Thyroid gland (tissue), 4 donors: ENCODE data around the gene SORL1. TPM values are rescaled to one million over a fixed set of nuclear protein-coding genes. Genes with fewer than 3 reads are reported as not detected.

Experiments
- DNase-seq, 2 donors: peaks; one replicate each; pipeline ENCODE4 v3.0.0-alpha.2; 2019
- H3K27ac ChIP-seq, 3 donors: fragments of 200-600 bp; sonication (generic); 1 replicate in 2 of 3; 2 replicates in 1 of 3; pipeline ENCODE4 v1.5.1; 2016 to 2019; ENCODE audit warnings: mild to moderate bottlenecking in 1 of 3, moderate library complexity in 1 of 3
- H3K27me3 ChIP-seq: fragments of 200-600 bp; sonication (generic); one replicate; pipeline ENCODE4 v1.5.1; 2019
- H3K36me3 ChIP-seq, 2 donors: fragments of 200-600 bp; sonication (generic); one replicate each; pipeline ENCODE4 v1.5.1; 2016 to 2019
- H3K4me1 ChIP-seq, 2 donors: fragments of 200-600 bp; sonication (generic); one replicate each; pipeline ENCODE4 v1.5.1; 2017 to 2019
- H3K4me3 ChIP-seq, 3 donors: fragments of 200-600 bp; sonication (generic); replicated peaks in 1 of 3; 1 replicate in 2 of 3; 2 replicates in 1 of 3; pipeline ENCODE4 v1.5.1; 2016; ENCODE audit warnings: mild to moderate bottlenecking in 1 of 3
- H3K9me3 ChIP-seq: fragments of 200-600 bp; sonication (generic); one replicate; pipeline ENCODE4 v1.5.1; 2017
- POLR2A ChIP-seq, 2 donors: fragments of 450-650 bp; IDR thresholded peaks; one replicate each; pipeline ENCODE4 v1.6.1; 2017; ENCODE audit warnings: antibody characterized with exemption in 2 of 2, mild to moderate bottlenecking in 2 of 2, moderate library complexity in 1 of 2
- WGBS, 2 donors: methylation state at CpG; one replicate each; pipeline ENCODE4 v1.1.5; 2017; 5-methylcytosine and 5-hydroxymethylcytosine counted together
- intact Hi-C: fragments of 100-400 bp; cut with DNase I; formaldehyde crosslinking; loops from one replicate; pipeline ENCODE4 v1.15.1; 2023
- total RNA-seq, 4 donors: library from RNA; depleted of rRNA; stranded (reverse); fragments of >200 nt; gene quantifications; one replicate each; pipeline ENCODE4 v1.2.3, GENCODE V29; 2016
- TF ChIP-seq, protein P1 (sequence below), 6 experiments: fragments of 200-600 bp in 3 of 6; fragments of 450-650 bp in 3 of 6; sonication (generic) in 3 of 6; IDR thresholded peaks; one replicate each; pipeline ENCODE4 v1.5.1; 2016 to 2019; ENCODE audit warnings: antibody characterized with exemption in 6 of 6, mild to moderate bottlenecking in 2 of 6, inconsistent platforms in 1 of 6, moderate library complexity in 1 of 6

Gene SORL1
- total RNA-seq, 4 donors from 2014 or later, result 19.6 to 73.8 (median 53.6) TPM

DNA sequence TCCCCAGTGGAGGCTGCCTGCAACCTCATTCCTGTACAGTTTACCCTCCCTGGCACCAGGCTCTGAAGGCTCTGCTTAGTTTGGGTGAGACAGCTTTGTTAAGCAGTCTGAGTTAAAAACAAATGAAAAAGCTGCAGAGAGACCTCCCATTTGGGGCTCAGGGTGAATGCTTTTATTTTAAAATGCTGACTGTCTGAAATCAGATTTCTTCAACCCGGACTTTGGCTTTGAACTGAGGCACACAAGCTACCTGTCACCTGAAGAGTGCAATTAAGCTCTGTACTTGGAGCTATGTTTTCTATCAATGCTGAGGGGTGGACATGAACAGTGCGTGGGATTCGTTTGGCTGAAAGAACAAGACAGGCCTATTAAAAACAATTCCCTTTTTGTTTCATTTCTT, 218.2 kb downstream of the SORL1 start:
- intact Hi-C loops, result no loop called here
- no peak for TF ChIP-seq POLR2A (IDR thresholded peaks at IDR 0.05)
- TF ChIP-seq, protein P1, sequence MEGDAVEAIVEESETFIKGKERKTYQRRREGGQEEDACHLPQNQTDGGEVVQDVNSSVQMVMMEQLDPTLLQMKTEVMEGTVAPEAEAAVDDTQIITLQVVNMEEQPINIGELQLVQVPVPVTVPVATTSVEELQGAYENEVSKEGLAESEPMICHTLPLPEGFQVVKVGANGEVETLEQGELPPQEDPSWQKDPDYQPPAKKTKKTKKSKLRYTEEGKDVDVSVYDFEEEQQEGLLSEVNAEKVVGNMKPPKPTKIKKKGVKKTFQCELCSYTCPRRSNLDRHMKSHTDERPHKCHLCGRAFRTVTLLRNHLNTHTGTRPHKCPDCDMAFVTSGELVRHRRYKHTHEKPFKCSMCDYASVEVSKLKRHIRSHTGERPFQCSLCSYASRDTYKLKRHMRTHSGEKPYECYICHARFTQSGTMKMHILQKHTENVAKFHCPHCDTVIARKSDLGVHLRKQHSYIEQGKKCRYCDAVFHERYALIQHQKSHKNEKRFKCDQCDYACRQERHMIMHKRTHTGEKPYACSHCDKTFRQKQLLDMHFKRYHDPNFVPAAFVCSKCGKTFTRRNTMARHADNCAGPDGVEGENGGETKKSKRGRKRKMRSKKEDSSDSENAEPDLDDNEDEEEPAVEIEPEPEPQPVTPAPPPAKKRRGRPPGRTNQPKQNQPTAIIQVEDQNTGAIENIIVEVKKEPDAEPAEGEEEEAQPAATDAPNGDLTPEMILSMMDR (IDR thresholded peaks at IDR 0.05), result no peak
- no peak for DNase-seq
- WGBS, 2 donors, result 60 to 63% methylated on average over 3 of the region's 3 CpGs
- no peaks in the 10 kb centered on the region for H3K27me3 ChIP-seq
- H3K4me3 ChIP-seq, result no peak overlapping the region
- no peaks in the 10 kb centered on the region for H3K36me3 ChIP-seq
- peak overlapping the region in 2 of 3 donors; percentile 79 to 80 for H3K27ac ChIP-seq
- H3K9me3 ChIP-seq, result no peaks in the 10 kb centered on the region
- peaks cover 19 to 34% of the 10 kb centered on the region in 2 donors for H3K4me1 ChIP-seq

DNA sequence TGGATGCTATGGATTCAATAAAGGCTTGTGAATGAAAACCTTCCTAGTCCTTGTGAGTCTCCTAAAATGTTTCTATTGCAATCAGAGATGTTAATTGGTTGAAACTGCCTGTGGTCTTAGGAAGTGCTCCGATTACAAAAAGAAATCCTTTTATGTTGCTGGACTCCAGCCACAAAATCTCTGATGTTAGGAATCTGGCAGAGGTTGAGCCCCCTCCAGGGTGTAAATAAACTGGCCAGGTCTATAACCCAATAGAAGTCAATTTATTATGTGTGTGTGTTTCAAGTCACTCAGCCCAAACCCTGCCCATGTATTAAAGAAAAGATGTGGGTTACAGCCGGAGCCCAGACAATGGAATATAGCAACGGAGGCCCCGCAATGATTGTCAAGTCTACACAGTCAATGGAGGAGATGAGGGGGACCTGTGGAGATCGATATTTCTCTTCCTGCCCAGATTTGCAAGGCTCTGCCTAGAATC, 218.7 kb downstream of the SORL1 start:
- TF ChIP-seq, protein P1 (IDR thresholded peaks at IDR 0.05), result no peak
- intact Hi-C loops, result no loop called here
- H3K4me3 ChIP-seq, result no peak overlapping the region
- H3K27ac ChIP-seq, result peak overlapping the region; percentile 49 to 80 (median 79)
- H3K27me3 ChIP-seq, result no peaks in the 10 kb centered on the region
- H3K9me3 ChIP-seq, result no peaks in the 10 kb centered on the region
- WGBS, 2 donors, result 49 to 53% methylated on average over 5 of the region's 5 CpGs
- no peaks in the 10 kb centered on the region for H3K36me3 ChIP-seq
- peaks cover 19 to 34% of the 10 kb centered on the region in 2 donors for H3K4me1 ChIP-seq
- DNase-seq, result no peak

DNA sequence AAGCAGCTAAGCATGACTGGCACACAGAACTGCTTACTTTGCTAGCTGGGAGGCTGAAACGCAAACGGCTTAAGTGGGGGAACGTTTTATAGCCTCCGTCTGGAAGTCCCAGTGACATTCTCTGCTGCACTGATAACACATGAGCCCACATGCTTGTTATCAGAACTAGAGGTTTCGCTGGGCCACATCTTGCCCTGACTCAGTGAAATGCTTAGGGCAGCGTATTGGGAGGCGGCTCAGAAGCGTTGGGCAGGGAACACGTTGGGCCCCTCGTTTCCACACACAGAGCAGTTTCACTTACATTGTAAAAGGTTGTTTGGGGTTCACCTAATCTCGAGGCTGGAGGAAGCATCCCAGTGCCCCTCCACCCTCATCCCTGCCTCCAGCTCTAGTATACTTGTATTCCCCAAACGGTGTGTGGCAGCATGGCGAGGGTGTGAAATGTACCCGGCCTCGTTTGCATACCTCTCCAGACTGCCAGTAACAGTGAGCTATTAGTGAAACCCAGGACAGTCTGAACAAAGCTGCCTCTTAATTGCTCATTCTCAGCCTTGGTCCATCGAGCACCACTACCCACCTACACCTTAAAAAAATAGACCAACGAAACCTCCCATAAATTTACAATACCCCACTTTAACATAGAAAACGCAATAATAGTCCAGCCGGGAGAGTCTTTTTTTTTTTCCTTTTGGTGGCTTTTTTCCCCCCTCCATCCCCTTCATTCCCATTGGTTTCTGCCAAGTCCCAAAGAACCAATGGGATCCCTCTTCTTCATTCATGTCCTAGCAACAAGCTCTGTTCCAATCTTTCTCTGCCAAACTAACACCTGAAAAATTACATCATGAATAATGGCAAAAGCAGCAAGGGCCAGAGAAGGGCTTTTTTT, 219.4 kb downstream of the SORL1 start:
- intact Hi-C loops, result no loop called here
- peaks cover 19 to 34% of the 10 kb centered on the region in 2 donors for H3K4me1 ChIP-seq
- peak overlapping the region; percentile 49 to 80 (median 79) for H3K27ac ChIP-seq
- no peak overlapping the region for H3K4me3 ChIP-seq
- no peaks in the 10 kb centered on the region for H3K36me3 ChIP-seq
- H3K27me3 ChIP-seq, result no peaks in the 10 kb centered on the region
- DNase-seq, result peak; percentile 54 to 68
- H3K9me3 ChIP-seq, result no peaks in the 10 kb centered on the region
- peak in 1 of 2 donors; percentile 42 for TF ChIP-seq POLR2A (IDR thresholded peaks at IDR 0.05)
- TF ChIP-seq, protein P1 (IDR thresholded peaks at IDR 0.05), result no peak
- 34 to 38% methylated on average over 18 to 19 of the region's 19 CpGs for WGBS, 2 donors

DNA sequence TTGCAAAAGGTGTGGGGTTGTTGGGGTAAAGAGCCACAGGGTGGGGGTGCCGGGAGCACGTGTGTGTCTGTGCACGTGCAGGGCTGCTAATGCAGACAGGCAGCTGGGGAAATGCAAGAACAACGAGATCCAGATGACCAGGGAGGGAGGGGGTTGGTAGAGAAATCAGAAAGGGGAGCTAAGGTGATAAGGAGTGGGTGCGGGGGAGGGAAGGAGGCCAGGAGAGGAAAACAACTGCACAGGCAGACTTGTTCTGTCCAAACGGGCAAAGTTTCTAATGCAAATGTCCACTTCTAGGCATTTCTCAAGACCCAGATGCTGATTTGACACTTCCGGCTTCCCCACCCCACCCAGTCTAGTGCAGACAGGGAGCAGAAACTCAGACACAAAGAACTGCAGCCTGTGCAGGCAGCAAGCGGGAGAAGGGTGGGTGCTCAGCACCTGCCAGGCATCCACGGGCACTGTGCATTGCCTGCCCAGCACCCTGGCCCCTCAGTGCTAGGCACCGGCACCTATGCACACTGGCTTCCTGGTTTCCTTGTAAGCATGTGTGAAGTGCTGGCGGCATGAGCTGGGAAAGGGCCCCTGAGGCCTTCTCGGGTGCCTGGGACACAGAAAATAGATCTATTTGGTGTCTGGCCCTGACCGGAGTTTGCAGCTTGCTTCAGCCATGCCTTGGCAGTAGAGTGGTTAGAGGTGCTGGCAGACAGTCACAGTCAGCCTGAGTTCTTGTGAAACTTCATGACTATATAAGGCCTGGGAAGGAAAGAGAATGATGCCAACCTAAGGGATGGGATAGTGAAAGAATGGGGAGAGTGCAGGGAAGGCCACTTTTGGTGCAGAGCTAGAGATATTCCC, 220.7 kb downstream of the SORL1 start:
- intact Hi-C loops, result no loop called here
- peak; percentile 18 to 30 for DNase-seq
- no peak for TF ChIP-seq POLR2A (IDR thresholded peaks at IDR 0.05)
- TF ChIP-seq, protein P1 (IDR thresholded peaks at IDR 0.05), result no peak
- H3K27ac ChIP-seq, result peak overlapping the region; percentile 20 to 80 (median 79)
- H3K36me3 ChIP-seq, result no peaks in the 10 kb centered on the region
- H3K9me3 ChIP-seq, result no peaks in the 10 kb centered on the region
- H3K27me3 ChIP-seq, result no peaks in the 10 kb centered on the region
- H3K4me1 ChIP-seq, result peaks cover 19 to 34% of the 10 kb centered on the region in 2 donors
- 61 to 69% methylated on average over 12 to 13 of the region's 13 CpGs for WGBS, 2 donors
- H3K4me3 ChIP-seq, result no peak overlapping the region
